Skeletal muscle cell (primary cell): Measurements from ENCODE around the gene DAAM1.

Source experiments
- DNase-seq: peaks from one replicate; pipeline ENCODE4 v3.0.0-alpha.2; 2010; ENCODE audit warnings: low read depth
- H3K4me3 ChIP-seq: 2 replicates; pipeline ENCODE4 v1.5.1; 2011; ENCODE audit warnings: low read depth, mild to moderate bottlenecking, control low read depth, low read length, moderate library complexity

Gene DAAM1

DNA sequence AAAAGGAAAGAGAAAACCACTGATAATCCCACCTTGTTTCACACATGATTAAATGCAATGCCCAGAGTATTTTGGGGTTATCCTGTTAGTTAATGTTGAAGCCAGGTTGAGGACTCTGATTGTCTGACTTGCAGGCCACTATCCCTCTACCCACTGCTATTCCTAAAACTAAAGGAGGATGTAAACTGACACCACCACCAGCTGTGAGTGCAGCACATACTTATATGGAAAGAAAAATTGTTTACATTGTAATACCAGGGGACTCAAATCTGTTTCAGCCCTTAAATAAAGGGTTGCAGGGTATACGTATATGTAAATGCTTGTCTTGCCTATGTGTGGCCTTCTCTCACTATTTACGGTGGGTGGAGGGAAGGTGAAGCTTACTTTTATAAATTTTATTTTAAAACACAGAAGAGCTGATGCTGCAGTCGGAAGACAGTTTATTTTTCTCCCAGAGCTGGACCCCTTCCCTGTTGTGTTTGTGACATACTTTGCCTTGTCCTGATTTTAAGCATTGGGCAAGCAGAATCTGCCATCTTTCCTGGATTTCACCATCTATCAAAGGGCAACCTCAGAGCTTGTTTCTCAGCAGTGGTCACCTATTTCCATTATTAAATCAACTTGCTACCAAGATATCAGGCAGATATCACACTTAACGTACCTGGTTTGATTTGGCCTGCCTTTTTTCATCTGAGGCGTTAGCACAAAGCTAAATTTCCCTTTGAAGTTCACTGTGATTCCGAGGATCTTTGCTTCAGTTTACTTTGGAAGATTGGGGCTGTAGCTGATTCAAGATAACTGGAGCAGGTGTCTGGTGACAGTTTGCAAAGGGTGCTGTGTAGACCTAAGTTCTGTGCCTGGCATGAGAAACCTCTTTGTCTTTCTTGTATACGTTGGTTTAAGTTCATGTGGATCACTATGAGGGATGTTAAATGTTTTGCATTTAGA is 25.2 kb downstream of the DAAM1 start:
- no peak overlapping the region for H3K4me3 ChIP-seq
- DNase-seq, result peak; percentile 33

DNA sequence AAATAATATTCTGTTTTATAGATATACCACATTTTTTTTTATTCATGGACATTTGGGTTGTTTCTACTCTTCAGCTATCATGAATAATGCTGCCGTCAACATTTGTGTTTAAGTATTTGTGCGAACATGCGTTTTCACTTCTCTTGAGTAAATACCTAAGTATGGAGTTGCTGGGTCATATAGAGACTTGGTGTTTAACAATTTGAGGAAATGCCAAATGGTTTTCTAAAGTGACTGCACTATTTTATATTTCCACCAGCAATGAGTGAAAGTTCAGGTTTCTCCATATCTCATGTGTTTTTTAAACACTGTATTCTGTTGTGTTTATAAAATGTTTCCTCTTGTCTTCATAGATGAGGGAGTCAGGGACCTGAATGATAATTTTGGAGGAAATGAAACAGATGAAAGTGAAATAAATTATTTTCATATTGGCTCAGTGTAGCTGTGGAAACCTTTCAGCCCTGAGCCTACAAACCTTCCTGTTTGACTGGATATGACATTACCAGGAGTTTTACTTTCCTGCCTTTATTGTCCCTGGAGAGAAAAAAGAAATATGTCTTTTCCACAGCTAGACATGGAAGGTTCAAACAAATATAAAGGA is 26.3 kb downstream of the DAAM1 start:
- no peak for DNase-seq
- no peak overlapping the region for H3K4me3 ChIP-seq

DNA sequence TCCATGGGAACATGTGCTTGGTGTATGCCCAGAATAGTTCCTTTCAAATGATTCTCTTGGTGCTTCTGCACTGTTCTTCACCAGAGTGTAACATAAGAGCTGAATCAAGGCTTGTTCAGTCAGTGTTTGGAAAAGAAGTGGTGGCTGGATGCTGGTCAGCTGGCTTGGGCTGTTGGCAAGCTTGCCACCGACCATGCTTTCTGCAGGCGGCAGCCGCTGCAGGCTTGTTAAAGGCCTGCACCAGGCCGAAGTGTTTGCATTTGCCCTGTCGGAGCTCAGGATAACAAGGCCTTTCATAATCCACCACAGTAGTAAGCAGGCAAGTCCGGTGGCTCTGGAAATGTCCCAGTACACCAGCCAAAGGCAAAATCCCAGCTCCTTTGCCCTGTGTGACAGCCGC is 26.9 kb downstream of the DAAM1 start:
- DNase-seq, result peak; percentile 17

DNA sequence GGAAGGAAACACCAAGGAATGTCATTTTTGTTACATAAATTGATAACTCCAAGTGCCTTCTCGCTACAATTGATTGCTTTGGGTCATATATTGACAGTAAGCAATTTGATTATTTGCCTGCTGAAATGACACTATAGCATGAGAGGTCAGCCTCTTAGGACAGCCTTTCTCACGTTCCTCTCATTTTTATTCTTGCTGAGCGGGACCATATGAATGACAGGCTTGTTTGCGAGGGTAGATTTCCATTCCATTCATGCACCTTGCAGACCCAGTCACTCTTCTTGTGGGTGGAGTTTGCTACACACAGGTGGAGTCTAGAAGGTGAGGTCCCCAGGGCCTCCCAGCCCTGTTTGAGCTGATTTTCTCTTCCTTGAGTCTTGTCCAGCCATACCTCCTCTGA is 27.3 kb downstream of the DAAM1 start:
- DNase-seq, result no peak
- no peak overlapping the region for H3K4me3 ChIP-seq

More for the DNA sequence above, 26.9 kb downstream of the DAAM1 start:
- no peak overlapping the region for H3K4me3 ChIP-seq

DNA sequence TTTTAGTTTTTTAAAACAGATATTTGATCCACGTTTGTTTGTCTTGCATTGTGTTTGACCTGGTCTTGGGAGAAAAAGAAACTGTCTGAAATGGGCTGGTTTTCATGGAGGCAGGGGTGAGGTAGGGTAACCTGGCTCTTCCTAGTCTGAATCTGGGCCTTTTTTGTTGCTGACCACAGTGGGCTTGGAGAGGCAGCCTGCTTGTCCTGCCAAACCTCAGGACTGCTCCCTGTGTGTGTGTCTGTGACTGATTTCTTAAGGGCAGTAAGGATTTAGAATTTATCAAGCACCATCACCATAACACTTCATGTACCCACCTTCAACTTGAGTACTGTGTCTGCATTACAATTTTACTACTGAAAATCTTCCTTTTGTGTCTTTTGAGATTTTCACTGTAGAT is 28.5 kb downstream of the DAAM1 start:
- no peak overlapping the region for H3K4me3 ChIP-seq
- DNase-seq, result no peak

DNA sequence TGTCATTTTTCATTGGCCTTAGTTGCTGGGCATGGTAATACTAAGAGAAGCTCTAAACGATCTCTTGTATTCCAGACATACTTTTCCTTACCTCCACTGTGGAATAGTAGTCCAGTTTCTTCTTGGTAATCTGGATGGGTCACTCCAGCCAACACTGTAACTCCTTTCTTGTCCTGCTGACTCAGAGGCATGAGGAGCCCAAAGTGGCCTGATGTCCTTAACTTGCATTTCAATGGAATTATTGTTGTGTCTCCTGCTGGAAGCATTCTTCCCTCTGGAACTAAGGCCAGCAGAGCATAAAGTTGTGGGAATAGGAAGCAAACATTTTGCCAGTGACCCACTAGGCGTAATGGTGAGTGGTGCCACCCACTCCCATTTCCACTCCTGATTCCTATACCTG is 33.1 kb downstream of the DAAM1 start:
- no peak for DNase-seq

DNA sequence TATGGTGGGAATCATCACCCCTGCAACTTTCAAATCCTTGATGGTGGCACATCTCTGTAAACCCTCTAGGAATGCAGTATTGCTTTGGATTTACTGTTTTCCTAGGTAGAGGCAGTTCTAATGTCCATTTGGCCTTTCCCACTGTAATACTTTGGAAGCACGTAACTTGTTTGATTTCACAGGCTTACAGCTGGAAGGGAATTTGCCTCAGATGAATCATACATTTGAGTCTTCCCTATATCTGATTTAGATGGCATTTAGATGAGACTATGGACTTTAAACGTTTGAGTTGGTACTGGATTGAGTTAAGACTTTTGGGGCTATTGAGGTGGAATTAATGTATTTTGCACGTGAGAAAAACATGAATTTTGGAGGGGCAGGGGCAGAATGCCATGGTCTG is 35.9 kb downstream of the DAAM1 start:
- DNase-seq, result no peak
- no peak overlapping the region for H3K4me3 ChIP-seq

More for the DNA sequence above, 33.1 kb downstream of the DAAM1 start:
- H3K4me3 ChIP-seq, result no peak overlapping the region

DNA sequence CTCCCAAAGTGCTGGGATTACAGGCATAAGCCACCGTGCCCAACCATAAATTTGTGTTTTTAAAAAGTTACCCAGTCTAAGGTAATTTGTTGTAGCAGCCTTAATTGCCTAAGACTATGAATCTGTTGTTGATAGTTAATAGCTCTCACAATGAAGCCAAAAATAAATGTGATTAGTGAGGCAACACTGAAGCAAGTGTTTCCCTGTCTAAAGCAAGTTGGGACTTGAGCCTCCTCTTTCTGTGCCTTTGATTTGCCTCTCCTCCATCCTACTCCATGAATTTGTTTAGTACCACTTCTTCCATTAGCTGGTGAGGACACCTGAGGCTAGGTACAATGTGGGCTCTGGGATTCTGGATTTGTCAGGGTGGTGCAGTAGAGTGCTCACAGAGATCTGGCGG is 36.8 kb downstream of the DAAM1 start:
- no peak overlapping the region for H3K4me3 ChIP-seq
- DNase-seq, result no peak

DNA sequence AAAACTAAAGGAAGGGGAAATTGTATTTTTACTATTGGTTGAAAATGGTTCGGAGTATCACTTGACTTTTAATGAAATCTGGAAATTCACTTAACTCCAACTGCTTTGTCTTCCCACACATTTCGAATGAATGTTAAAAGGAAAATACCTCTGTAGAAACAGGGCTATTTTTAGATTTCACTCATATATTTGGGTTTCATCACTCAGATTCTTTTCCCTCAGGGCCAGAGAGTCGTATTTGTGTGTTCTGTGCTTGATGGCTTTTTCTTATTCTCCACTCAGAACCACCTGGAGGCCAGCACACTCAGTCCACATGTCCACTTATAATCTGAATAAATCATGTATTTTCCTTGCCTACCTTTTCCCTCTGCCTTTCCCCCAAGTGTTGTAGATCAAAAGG is 40.0 kb downstream of the DAAM1 start:
- no peak for DNase-seq
- no peak overlapping the region for H3K4me3 ChIP-seq

DNA sequence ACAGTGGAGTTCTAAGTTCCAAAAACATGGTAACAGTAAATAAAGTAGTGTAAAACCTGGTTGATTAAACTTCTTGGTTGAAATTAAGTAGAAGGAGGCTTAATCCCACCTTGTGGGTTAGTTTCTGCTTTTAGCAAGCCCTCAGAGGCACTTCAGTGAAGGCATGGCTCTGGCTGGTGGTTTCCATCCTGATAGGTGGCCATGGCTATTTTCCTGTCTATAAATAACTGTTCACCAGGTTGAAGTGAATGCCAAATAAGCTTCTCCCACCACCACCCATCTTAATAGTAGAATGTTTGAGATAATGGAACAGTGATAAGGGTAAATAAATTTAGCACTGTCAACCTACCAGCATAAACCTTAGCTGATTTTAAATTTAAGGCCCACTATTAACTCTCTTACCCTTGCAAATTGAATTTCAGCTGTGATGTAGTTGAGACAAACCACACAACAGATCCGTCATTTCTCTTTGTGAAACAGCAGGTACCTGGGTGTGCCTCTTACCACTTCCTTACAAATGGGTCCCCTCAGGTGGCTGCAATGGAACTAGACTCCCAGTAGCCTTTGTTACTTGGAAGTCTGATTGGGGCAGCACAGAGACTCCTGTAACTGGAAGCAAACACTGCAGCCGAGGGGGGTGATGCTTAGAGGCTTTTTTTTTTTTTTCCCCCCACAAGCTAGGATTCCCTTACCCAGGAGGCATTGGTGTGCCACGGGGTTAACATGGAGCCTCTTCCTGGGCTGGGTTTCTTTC is 41.4 kb downstream of the DAAM1 start:
- DNase-seq, result no peak
- H3K4me3 ChIP-seq, result no peak overlapping the region

DNA sequence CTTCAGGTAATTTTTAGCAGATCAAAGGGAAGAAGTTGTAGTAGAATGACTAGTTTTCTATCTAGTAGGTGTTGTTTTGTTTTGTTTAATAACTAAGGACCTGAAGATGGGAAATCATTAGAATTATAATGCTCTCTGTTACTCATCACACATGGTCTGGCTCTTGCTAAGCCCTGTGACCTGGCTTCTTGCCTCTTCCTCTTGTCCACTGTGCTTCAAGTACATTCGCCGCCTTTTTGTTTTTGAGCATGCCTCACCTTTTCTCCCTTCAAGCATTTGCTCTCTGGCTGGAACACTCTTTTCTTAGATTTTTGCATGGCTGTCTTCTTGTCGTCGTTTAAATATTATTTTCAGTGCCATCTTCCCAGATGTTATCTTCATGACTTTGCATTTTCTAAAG is 47.7 kb downstream of the DAAM1 start:
- no peak overlapping the region for H3K4me3 ChIP-seq
- no peak for DNase-seq

DNA sequence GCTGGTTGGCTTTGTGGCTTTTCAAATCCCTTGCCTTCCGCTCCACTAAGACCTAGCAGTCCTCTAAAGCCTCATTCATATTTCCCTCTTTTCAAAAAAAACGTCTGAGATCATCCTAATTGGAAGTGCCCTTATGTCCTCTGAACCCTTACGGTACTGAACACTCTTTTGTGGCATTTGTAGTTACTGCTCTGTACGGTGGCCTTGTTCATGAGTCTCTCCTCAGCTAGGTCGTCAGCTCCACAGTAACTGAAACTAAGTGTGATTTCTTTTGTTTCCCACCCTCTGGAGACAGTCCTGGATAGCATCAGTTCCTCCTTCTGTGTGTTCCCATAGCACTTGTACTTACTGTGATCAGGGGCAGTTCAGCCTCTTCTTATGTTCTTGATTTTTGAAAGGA is 49.7 kb downstream of the DAAM1 start:
- DNase-seq, result no peak
- H3K4me3 ChIP-seq, result no peak overlapping the region

DNA sequence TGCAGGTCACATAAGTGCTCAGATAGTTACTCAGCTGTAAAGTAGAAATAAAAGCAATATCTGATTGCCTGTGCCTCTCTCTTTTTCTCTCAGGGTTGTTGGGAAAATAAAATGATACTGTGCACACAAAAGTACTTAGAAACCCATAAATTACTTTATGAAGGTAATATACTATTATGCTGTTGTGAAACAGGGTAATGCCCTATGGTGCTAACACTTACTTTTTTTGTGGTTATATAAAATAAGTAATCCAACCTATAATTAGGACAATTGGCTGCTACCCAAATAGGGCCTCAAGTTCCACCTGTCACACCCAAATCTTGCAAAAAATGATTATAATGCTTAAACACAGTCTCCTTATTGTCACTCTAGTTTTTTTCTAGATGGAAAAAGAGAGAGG is 50.6 kb downstream of the DAAM1 start:
- no peak overlapping the region for H3K4me3 ChIP-seq
- no peak for DNase-seq

DNA sequence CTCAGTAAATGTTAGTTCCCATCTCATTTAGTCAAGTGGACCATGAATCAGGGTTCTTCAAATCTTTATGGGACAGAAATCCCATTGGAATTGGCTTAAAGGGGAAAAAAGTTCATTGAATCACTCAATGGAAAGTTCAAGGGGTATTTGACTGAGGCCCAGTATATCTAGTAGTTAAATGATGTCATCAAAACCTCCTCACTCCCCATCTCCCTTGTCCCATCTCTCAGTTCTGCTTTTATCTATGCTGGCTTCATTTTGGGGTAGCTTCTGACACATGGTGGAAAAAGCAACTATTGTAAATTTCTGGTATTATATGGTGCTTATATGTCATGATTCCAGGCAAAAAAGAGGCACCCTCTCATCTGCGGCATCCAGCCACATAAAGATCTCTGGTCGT is 51.9 kb downstream of the DAAM1 start:
- no peak for DNase-seq
- no peak overlapping the region for H3K4me3 ChIP-seq

DNA sequence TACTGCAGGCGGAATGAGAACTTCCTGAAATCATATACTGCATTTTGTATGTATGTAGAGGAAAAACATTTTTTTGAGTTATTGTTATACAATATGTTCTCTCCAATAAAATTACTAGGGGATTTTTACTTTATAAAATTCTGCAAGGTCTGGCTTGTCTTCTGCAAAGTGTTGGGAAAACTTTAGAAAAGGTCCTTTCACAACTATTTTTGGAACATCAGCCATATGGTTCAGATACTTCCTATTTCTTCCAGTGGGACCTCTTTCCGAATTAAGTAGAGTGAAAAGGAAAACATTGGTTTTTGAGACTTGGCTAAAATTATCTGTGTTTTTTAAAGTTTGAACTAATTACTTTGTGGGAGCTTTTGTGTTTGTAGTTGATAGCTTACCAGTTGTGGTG is 52.7 kb downstream of the DAAM1 start:
- no peak overlapping the region for H3K4me3 ChIP-seq
- no peak for DNase-seq

DNA sequence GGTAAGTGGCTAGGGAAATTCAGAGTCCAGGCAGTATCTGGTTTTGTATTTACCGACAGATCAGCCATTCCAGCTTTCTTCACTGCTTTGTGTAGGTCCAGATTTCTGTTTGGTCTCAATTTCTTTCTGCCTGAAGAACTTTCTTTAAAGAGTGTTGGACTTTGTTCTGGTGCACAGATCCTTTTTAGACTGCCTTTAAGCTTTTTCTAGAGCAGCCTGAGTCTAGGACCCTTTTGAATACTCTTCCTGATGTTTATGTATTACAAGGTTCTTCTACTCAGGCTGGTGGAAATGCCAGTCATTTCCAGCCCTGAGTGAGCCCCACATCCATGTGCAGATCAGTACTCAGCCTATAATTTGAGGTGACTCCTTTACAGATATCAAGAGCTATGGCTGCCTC is 54.7 kb downstream of the DAAM1 start:
- DNase-seq, result no peak
- H3K4me3 ChIP-seq, result no peak overlapping the region

DNA sequence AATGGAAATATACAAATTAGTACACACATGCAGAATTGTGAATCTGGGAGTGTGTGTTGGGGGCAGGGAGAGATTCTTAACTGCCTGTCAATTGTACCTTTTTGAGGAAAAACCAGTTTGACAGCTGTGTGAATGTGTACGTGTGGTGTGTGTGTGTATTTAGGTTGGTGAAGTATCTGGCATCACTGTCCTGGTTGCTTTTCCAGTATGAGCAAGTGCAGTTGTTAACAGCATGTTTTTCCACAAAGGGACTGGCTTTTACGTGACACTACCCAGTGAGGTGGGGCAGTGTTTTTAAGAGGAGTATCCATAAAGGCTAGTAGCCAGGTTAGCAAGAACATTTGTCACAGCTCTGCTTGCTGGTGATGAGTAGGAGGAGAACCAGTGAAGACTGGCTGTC is 56.1 kb downstream of the DAAM1 start:
- DNase-seq, result no peak
- no peak overlapping the region for H3K4me3 ChIP-seq

DNA sequence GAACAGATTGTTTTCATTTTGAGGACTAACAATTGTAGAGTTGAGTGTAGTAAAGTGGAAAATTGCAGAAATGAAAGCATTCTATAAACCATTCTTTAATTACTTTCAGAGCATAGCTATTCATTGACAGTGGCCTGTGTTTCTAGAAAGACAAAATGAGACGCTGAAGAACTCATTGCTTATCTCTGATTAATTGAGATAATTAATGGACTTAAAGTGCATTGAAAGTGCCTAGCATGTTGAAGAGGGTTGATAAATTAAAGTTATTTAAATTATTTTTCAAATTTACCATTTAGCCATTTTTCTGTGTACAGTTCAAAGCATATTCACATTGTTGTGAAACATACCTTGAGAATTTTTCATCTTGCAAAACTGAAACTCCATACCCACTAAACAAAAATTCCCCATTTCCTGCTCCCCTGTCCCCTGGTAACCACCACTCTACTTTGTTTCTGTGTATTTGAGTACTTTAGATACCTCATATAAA is 57.4 kb downstream of the DAAM1 start:
- H3K4me3 ChIP-seq, result no peak overlapping the region
- no peak for DNase-seq

DNA sequence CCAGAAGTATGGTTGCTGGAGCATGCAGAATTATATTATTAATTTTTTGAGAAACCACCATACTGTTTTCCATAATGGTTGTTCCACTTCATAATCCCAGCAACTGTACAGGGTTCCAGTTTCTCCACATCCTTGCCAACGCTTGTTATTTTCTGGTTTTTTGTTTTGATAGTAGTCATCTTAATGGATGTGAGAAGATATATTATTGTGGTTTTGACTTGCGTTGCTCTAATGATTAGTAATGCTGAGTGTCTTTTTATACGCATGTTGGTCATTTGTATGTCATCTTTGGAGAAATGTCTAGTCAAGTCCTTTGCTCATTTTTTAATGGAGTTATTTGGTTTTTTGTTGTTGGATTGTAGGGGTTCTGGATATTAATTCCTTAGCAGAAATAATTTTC is 58.1 kb downstream of the DAAM1 start:
- no peak overlapping the region for H3K4me3 ChIP-seq
- no peak for DNase-seq
